GM19193 (cell line): Measurements from ENCODE around the gene NMNAT1.

Source experiments
- POLR2A ChIP-seq: IDR thresholded peaks from 4 replicates; pipeline ENCODE4 v1.6.1; 2011; ENCODE audit not compliant: insufficient read depth, insufficient read length; ENCODE audit errors: extremely low read depth

Gene NMNAT1

GRCh38 chr1:9910423-9911178, 32.7 kb upstream of the NMNAT1 start:
- peak; percentile 42 for TF ChIP-seq POLR2A

GRCh38 chr1:9912264-9912936, 30.9 kb upstream of the NMNAT1 start:
- no peak for TF ChIP-seq POLR2A

GRCh38 chr1:9914610-9914937, 28.7 kb upstream of the NMNAT1 start:
- TF ChIP-seq POLR2A: no peak

- TF ChIP-seq POLR2A: no peak
Measured at GRCh38 chr1:9916452-9916851, 26.8 kb upstream of the NMNAT1 start.

- TF ChIP-seq POLR2A: no peak
Measured at GRCh38 chr1:9917901-9918300, 25.4 kb upstream of the NMNAT1 start.

GRCh38 chr1:9920606-9921005, 22.7 kb upstream of the NMNAT1 start:
- no peak for TF ChIP-seq POLR2A

GRCh38 chr1:9922342-9922741, 20.9 kb upstream of the NMNAT1 start:
- TF ChIP-seq POLR2A: no peak

GRCh38 chr1:9927259-9927658, 16.0 kb upstream of the NMNAT1 start:
- no peak for TF ChIP-seq POLR2A

GRCh38 chr1:9929431-9930385, 13.6 kb upstream of the NMNAT1 start:
- no peak for TF ChIP-seq POLR2A

GRCh38 chr1:9942399-9942938, 806 bp upstream of the NMNAT1 start:
- TF ChIP-seq POLR2A: no peak

GRCh38 chr1:9946315-9946714, 3.0 kb downstream of the NMNAT1 start:
- TF ChIP-seq POLR2A: no peak

GRCh38 chr1:9957726-9958125, 14.5 kb downstream of the NMNAT1 start:
- no peak for TF ChIP-seq POLR2A

GRCh38 chr1:9960011-9960410, 16.7 kb downstream of the NMNAT1 start:
- no peak for TF ChIP-seq POLR2A

- peak; percentile 47 for TF ChIP-seq POLR2A
Measured at GRCh38 chr1:9960706-9961562, 17.7 kb downstream of the NMNAT1 start.
